Measurements from ENCODE around the gene SYTL1.

SYTL1 gene

DNA sequence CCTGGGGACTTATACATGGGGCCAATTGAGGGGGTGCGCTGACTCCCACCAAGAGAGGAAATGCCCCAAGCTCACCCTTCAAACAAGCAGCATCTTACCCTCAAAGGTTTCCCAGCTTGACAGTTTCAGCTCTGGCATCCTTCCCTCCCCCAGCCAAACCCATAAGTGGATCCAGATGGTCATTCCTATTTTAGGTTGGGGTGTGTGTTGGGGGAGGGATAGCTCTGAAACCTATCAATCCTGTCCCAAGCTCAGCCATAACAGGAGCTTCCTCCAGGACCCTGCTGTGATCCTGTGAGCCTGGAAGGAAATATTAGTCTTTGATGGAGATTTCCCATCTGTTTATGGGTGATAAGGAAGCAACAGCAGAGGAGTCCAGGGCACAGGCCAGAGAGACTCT is 23.2 kb upstream of the SYTL1 start:
- Histone ChIP-seq H3K27ac (ENCODE audit: low read depth, low read length, severe bottlenecking) (peak overlapping the region; percentile 24), H3K36me3 (ENCODE audit: control insufficient read depth, insufficient read depth, low read length) (no peaks in the 10 kb centered on the region), H3K9me3 (ENCODE audit: control insufficient read depth, low read length) (no peaks in the 10 kb centered on the region), H3K4me3 (ENCODE audit: extremely low read depth, insufficient read depth, low read length, poor library complexity, severe bottlenecking) (no peak overlapping the region), H3K4me1 (ENCODE audit: control insufficient read depth, insufficient read depth, low read length, poor library complexity, severe bottlenecking) (peaks cover 7% of the 10 kb centered on the region)
- 80 to 100% methylated on average over 1 of the region's 1 CpG for WGBS, 2 experiments (ENCODE audit: insufficient coverage in 2 of 2)

DNA sequence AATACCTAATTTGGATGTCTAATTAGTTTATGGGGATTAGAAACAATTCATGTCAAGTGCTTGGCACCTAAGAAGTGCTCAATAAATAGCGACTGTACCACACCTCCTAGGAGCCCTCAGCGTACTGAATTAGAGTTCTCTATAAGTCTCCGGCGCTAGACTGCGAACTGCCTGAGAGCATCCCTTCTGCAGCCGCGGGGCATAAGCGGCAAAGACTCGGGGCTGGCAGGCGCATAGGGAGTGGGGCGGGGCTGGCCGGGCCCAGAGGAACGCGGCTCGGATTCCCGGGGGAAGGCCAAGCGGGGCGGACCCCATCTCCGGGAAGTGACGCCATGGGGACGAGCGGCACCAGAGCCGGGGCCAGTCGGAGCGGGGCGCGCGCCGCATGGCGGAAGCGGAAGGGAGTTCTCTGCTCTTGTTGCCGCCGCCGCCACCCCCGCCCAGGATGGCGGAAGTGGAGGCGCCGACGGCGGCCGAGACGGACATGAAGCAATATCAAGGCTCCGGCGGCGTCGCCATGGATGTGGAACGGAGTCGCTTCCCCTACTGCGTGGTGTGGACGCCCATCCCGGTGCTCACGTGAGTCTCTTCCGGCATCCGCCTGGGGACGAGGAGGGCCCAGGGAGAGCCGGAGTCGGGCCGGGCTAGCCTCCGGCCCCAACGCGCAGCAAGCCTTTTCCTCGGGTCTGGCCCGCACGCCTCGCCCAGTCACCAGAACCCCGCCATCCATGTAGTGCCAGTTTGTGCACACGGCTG is 19.8 kb upstream of the SYTL1 start, which contains the start of gene TMEM222:
Gene TMEM222, plus strand, starts transcription at position 351 of the 756 bp plus-strand sequence. Its CDS starts 35 bp downstream, at position 386.
- Histone ChIP-seq H3K36me3 (ENCODE audit: control insufficient read depth, insufficient read depth, low read length) (peaks cover 28% of the 10 kb centered on the region), H3K9me3 (ENCODE audit: control insufficient read depth, low read length) (no peaks in the 10 kb centered on the region), H3K4me1 (ENCODE audit: control insufficient read depth, insufficient read depth, low read length, poor library complexity, severe bottlenecking) (peaks cover 17% of the 10 kb centered on the region), H3K27ac (ENCODE audit: low read depth, low read length, severe bottlenecking) (peak within 1 kb of the TSS; percentile 86), H3K4me3 (ENCODE audit: extremely low read depth, insufficient read depth, low read length, poor library complexity, severe bottlenecking) (peak within 1 kb of the TSS; percentile 98)
- WGBS, 2 experiments (ENCODE audit: insufficient coverage in 2 of 2): 0 to 1% methylated on average over 56 to 61 of the region's 67 CpGs

GRCh38 chr1:27322569-27323240 is 19.1 kb upstream of the SYTL1 start:
- WGBS, 2 experiments (ENCODE audit: insufficient coverage in 2 of 2): 0% methylated on average over 2 of the region's 10 CpGs
- Histone ChIP-seq H3K27ac (ENCODE audit: low read depth, low read length, severe bottlenecking) (peak overlapping the region; percentile 86), H3K36me3 (ENCODE audit: control insufficient read depth, insufficient read depth, low read length) (peaks cover 35% of the 10 kb centered on the region), H3K4me3 (ENCODE audit: extremely low read depth, insufficient read depth, low read length, poor library complexity, severe bottlenecking) (peak overlapping the region; percentile 98), H3K4me1 (ENCODE audit: control insufficient read depth, insufficient read depth, low read length, poor library complexity, severe bottlenecking) (peaks cover 17% of the 10 kb centered on the region), H3K9me3 (ENCODE audit: control insufficient read depth, low read length) (no peaks in the 10 kb centered on the region)

GRCh38 chr1:27325286-27325685 is 16.5 kb upstream of the SYTL1 start:
- peaks cover 17% of the 10 kb centered on the region for H3K4me1 ChIP-seq (ENCODE audit: control insufficient read depth, insufficient read depth, low read length, poor library complexity, severe bottlenecking)
- H3K4me3 ChIP-seq (ENCODE audit: extremely low read depth, insufficient read depth, low read length, poor library complexity, severe bottlenecking): no peak overlapping the region
- H3K36me3 ChIP-seq (ENCODE audit: control insufficient read depth, insufficient read depth, low read length): peaks cover 52% of the 10 kb centered on the region
- 90 to 96% methylated on average over 12 to 15 of the region's 15 CpGs for WGBS, 2 experiments (ENCODE audit: insufficient coverage in 2 of 2)
- H3K9me3 ChIP-seq (ENCODE audit: control insufficient read depth, low read length): no peaks in the 10 kb centered on the region
- H3K27ac ChIP-seq (ENCODE audit: low read depth, low read length, severe bottlenecking): no peak overlapping the region

DNA sequence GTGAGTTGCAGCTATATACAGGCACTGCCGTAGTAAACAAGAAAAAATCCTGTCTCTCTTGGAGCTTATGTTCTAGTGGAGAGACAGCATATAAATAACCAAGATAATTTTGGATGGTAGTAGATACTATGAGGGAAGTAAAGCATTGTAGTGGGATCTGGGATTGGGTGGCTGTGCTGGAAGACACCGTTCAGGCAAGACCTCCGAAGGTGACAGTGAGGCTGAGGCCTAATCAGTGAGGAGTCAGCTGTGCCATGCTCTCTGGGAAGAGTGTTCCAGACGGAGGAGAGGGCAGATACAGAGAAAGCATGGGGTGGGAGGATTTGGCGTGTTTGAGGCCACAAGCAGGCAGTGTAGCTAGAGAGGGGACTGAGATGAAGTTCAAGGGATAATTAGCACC is 13.9 kb upstream of the SYTL1 start:
- Histone ChIP-seq H3K27ac (ENCODE audit: low read depth, low read length, severe bottlenecking) (no peak overlapping the region), H3K36me3 (ENCODE audit: control insufficient read depth, insufficient read depth, low read length) (peaks cover 74% of the 10 kb centered on the region), H3K4me3 (ENCODE audit: extremely low read depth, insufficient read depth, low read length, poor library complexity, severe bottlenecking) (no peak overlapping the region), H3K4me1 (ENCODE audit: control insufficient read depth, insufficient read depth, low read length, poor library complexity, severe bottlenecking) (peaks cover 17% of the 10 kb centered on the region), H3K9me3 (ENCODE audit: control insufficient read depth, low read length) (no peaks in the 10 kb centered on the region)
- 95 to 97% methylated on average over 4 of the region's 5 CpGs for WGBS, 2 experiments (ENCODE audit: insufficient coverage in 2 of 2)

GRCh38 chr1:27330786-27331185 is 11.0 kb upstream of the SYTL1 start:
- Histone ChIP-seq H3K27ac (ENCODE audit: low read depth, low read length, severe bottlenecking) (no peak overlapping the region), H3K4me3 (ENCODE audit: extremely low read depth, insufficient read depth, low read length, poor library complexity, severe bottlenecking) (no peak overlapping the region), H3K4me1 (ENCODE audit: control insufficient read depth, insufficient read depth, low read length, poor library complexity, severe bottlenecking) (peaks cover 10% of the 10 kb centered on the region), H3K9me3 (ENCODE audit: control insufficient read depth, low read length) (no peaks in the 10 kb centered on the region), H3K36me3 (ENCODE audit: control insufficient read depth, insufficient read depth, low read length) (peaks cover 81% of the 10 kb centered on the region)
- WGBS, 2 experiments (ENCODE audit: insufficient coverage in 2 of 2): 97 to 98% methylated on average over 5 to 6 of the region's 8 CpGs

DNA sequence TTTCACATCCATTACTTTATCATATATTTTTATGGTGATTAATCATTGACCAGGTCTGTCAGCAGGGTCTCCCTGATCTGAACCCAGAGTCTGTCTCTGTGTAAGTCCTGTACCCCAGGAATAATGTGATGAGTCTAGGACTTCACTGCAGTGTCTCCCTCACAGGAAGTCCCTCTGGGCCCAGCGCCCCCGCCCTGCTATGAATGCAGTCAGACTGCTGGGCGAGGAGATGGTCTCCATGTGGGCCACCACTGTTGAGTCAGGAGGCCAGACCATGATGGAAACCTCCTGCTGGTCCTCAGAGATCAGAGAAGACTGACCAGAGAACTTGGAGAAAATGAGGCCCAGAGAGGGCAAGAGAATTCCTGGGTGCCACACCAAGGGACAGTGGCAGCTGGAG is 10.4 kb upstream of the SYTL1 start:
- 94 to 100% methylated on average over 3 of the region's 3 CpGs for WGBS, 2 experiments (ENCODE audit: insufficient coverage in 2 of 2)
- Histone ChIP-seq H3K4me1 (ENCODE audit: control insufficient read depth, insufficient read depth, low read length, poor library complexity, severe bottlenecking) (peaks cover 5% of the 10 kb centered on the region), H3K36me3 (ENCODE audit: control insufficient read depth, insufficient read depth, low read length) (peaks cover 81% of the 10 kb centered on the region)

GRCh38 chr1:27331922-27332321 is 9.9 kb upstream of the SYTL1 start:
- no peaks in the 10 kb centered on the region for H3K9me3 ChIP-seq (ENCODE audit: control insufficient read depth, low read length)
- 96 to 100% methylated on average over 5 of the region's 5 CpGs for WGBS, 2 experiments (ENCODE audit: insufficient coverage in 2 of 2)
- H3K36me3 ChIP-seq (ENCODE audit: control insufficient read depth, insufficient read depth, low read length): peaks cover 81% of the 10 kb centered on the region
- H3K27ac ChIP-seq (ENCODE audit: low read depth, low read length, severe bottlenecking): no peak overlapping the region
- no peaks in the 10 kb centered on the region for H3K4me1 ChIP-seq (ENCODE audit: control insufficient read depth, insufficient read depth, low read length, poor library complexity, severe bottlenecking)
- H3K4me3 ChIP-seq (ENCODE audit: extremely low read depth, insufficient read depth, low read length, poor library complexity, severe bottlenecking): no peak overlapping the region

More for the DNA sequence above, 10.4 kb upstream of the SYTL1 start:
- Histone ChIP-seq H3K27ac (ENCODE audit: low read depth, low read length, severe bottlenecking) (no peak overlapping the region), H3K9me3 (ENCODE audit: control insufficient read depth, low read length) (no peaks in the 10 kb centered on the region), H3K4me3 (ENCODE audit: extremely low read depth, insufficient read depth, low read length, poor library complexity, severe bottlenecking) (no peak overlapping the region)

- 72 to 87% methylated on average over 10 to 11 of the region's 11 CpGs for WGBS, 2 experiments (ENCODE audit: insufficient coverage in 2 of 2)
- H3K27ac ChIP-seq (ENCODE audit: low read depth, low read length, severe bottlenecking): no peak overlapping the region
- no peak overlapping the region for H3K4me3 ChIP-seq (ENCODE audit: extremely low read depth, insufficient read depth, low read length, poor library complexity, severe bottlenecking)
- peaks cover 74% of the 10 kb centered on the region for H3K36me3 ChIP-seq (ENCODE audit: control insufficient read depth, insufficient read depth, low read length)
- H3K9me3 ChIP-seq (ENCODE audit: control insufficient read depth, low read length): no peaks in the 10 kb centered on the region
- H3K4me1 ChIP-seq (ENCODE audit: control insufficient read depth, insufficient read depth, low read length, poor library complexity, severe bottlenecking): no peaks in the 10 kb centered on the region
Observed at GRCh38 chr1:27332536-27333281, 9.1 kb upstream of the SYTL1 start.

DNA sequence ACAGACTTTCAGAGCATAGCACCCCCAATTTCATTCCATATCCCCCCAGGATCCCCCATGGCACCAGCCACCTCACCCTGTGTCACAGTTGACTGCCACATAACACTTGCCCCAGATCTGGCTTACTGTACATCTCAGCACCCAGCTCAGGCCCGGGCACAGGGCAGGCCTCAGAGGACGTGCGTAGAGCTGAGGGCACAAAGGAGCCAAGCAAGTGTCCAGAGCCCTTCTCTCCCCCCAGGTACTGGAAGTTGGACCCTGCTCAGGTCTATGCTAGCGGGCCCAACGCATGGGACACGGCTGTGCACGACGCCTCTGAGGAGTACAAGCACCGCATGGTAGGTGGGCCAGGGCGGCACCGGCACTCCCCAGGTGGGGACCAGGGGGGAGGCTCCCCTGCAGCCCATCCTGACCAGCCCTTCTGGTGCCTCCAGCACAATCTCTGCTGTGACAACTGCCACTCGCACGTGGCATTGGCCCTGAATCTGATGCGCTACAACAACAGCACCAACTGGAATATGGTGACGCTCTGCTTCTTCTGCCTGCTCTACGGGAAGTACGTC is 8.0 kb upstream of the SYTL1 start:
- Histone ChIP-seq H3K36me3 (ENCODE audit: control insufficient read depth, insufficient read depth, low read length) (peaks cover 64% of the 10 kb centered on the region), H3K27ac (ENCODE audit: low read depth, low read length, severe bottlenecking) (no peak overlapping the region), H3K4me1 (ENCODE audit: control insufficient read depth, insufficient read depth, low read length, poor library complexity, severe bottlenecking) (no peaks in the 10 kb centered on the region), H3K4me3 (ENCODE audit: extremely low read depth, insufficient read depth, low read length, poor library complexity, severe bottlenecking) (no peak overlapping the region), H3K9me3 (ENCODE audit: control insufficient read depth, low read length) (no peaks in the 10 kb centered on the region)
- 94 to 99% methylated on average over 16 to 17 of the region's 17 CpGs for WGBS, 2 experiments (ENCODE audit: insufficient coverage in 2 of 2)
